Mesothelial cell of epicardium (in vitro differentiated cells): Measurements from ENCODE around the gene TMEM39A. TPM values are rescaled to one million over a fixed set of nuclear protein-coding genes. Genes with fewer than 3 reads are reported as not detected.

Experiments used
- DNase-seq, 2 experiments: peaks; one replicate each; pipeline ENCODE4 v3.0.0; 2021; ENCODE audit warnings: low spot score in 2 of 2; ENCODE audit not compliant: unreplicated experiment in 2 of 2
- H3K27ac Mint-ChIP-seq: 2 replicates; pipeline ENCODE4 v1.8.0; 2021; ENCODE audit warnings: mixed read lengths
- H3K27me3 Mint-ChIP-seq: 2 replicates; pipeline ENCODE4 v1.8.0; 2021; ENCODE audit warnings: low read depth, mixed read lengths
- H3K36me3 Mint-ChIP-seq: 2 replicates; pipeline ENCODE4 v1.8.0; 2021; ENCODE audit warnings: mixed read lengths
- H3K4me1 Mint-ChIP-seq: 2 replicates; pipeline ENCODE4 v1.8.0; 2021; ENCODE audit warnings: mixed read lengths
- H3K4me3 Mint-ChIP-seq: 2 replicates; pipeline ENCODE4 v1.8.0; 2021; ENCODE audit warnings: mild to moderate bottlenecking, moderate library complexity, mixed read lengths
- H3K9me3 Mint-ChIP-seq: 2 replicates; pipeline ENCODE4 v1.8.0; 2021; ENCODE audit warnings: mixed read lengths
- CTCF ChIP-seq: fragments of 200-600 bp; sonication (generic); IDR thresholded peaks from one replicate; pipeline ENCODE4 v1.5.0; 2021; ENCODE audit warnings: antibody characterized with exemption; ENCODE audit not compliant: unreplicated experiment
- total RNA-seq: library from RNA; stranded (reverse); gene quantifications from 3 replicates; pipeline ENCODE4 v1.2.1, GENCODE V29; 2021

TMEM39A gene
- total RNA-seq, 1 donor from 2014 or later, result 75.6 TPM

GRCh38 chr3:119380697-119381096 is 82.7 kb downstream of the TMEM39A start:
- DNase-seq, result no peak
- Mint-ChIP-seq H3K4me3 (no peak overlapping the region), H3K27ac (no peak overlapping the region), H3K36me3 (no peaks in the 10 kb centered on the region), H3K27me3 (no peaks in the 10 kb centered on the region), H3K9me3 (no peaks in the 10 kb centered on the region), H3K4me1 (no peaks in the 10 kb centered on the region)
- no peak for TF ChIP-seq CTCF

Other genes starting within 250 kb of the TMEM39A start
- 20.2 to 24.2 TPM (median 23.1 TPM) in 3 replicates for gene B4GALT4, start 222.7 kb downstream of the TMEM39A start, total RNA-seq
- 9.1 to 9.7 TPM (median 9.2 TPM) in 3 replicates for gene ARHGAP31, start 169.2 kb downstream of the TMEM39A start, total RNA-seq
- gene POGLUT1, start 5.3 kb upstream of the TMEM39A start, total RNA-seq, result 23.5 to 25.7 TPM (median 24.0 TPM) in 3 replicates
- 93.9 to 102 TPM (median 95.9 TPM) in 3 replicates for gene TIMMDC1, start 34.9 kb upstream of the TMEM39A start, total RNA-seq
- gene CD80, start 96.0 kb upstream of the TMEM39A start, total RNA-seq, result 0.18 to 0.38 TPM in 2 of 3 replicates, not detected in the other
- 1.9 to 2.3 TPM (median 2.2 TPM) in 3 replicates for gene ADPRH, start 115.9 kb upstream of the TMEM39A start, total RNA-seq
- gene PLA1A, start 134.3 kb upstream of the TMEM39A start, total RNA-seq, result not detected in 3 replicates
- gene POPDC2, start 197.0 kb upstream of the TMEM39A start, total RNA-seq, result 3.4 to 3.5 TPM (median 3.5 TPM) in 3 replicates
- gene COX17, start 213.8 kb upstream of the TMEM39A start, total RNA-seq, result 16.0 to 18.1 TPM (median 17.3 TPM) in 3 replicates
- gene CFAP91, start 239.4 kb upstream of the TMEM39A start, total RNA-seq, result 7.1 to 10.9 TPM (median 8.7 TPM) in 3 replicates